ENCODE measurements around the gene WNK1.

DNA sequence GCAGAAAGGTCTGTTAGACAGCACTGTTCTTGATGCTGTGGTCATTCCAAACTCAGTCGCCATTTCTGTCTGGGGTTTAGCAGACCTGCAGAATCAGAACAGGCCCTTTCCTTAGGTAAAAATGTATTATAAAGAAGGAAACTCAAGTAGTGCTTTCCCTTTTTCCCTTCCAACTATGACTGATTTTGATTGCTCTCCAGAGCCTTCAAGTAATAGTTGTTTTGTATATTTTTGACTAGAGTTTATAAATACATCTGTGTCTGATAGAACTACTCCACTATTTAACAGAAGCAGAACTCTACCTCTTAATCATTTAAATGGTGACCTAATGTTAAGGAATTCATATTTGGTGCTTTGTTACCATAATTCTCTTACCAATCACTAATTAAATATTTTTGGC is 74.0 kb downstream of the WNK1 start:
- TF ChIP-seq, protein P1, sequence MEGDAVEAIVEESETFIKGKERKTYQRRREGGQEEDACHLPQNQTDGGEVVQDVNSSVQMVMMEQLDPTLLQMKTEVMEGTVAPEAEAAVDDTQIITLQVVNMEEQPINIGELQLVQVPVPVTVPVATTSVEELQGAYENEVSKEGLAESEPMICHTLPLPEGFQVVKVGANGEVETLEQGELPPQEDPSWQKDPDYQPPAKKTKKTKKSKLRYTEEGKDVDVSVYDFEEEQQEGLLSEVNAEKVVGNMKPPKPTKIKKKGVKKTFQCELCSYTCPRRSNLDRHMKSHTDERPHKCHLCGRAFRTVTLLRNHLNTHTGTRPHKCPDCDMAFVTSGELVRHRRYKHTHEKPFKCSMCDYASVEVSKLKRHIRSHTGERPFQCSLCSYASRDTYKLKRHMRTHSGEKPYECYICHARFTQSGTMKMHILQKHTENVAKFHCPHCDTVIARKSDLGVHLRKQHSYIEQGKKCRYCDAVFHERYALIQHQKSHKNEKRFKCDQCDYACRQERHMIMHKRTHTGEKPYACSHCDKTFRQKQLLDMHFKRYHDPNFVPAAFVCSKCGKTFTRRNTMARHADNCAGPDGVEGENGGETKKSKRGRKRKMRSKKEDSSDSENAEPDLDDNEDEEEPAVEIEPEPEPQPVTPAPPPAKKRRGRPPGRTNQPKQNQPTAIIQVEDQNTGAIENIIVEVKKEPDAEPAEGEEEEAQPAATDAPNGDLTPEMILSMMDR (IDR thresholded peaks at IDR 0.05; ENCODE audit: insufficient read depth, low read depth, low read length): no peak
- TF ChIP-seq EZH2 (IDR thresholded peaks at IDR 0.05; ENCODE audit: insufficient read depth, low read length): no peak

Measured in astrocyte (in vitro differentiated cells and primary cell).